Natural killer cell (primary cell): ENCODE data around the gene ZNF280D. TPM values are rescaled to one million over a fixed set of nuclear protein-coding genes. Genes with fewer than 3 reads are reported as not detected.
A peak's percentile ranks its signal among the peaks of the same experiment; 100 is the strongest.

ENCODE experiments used
- ATAC-seq, 3 donors: fragments of 150-1000 bp in 2 of 3; fragments of 200-7000 bp in 1 of 3; cut with Tn5 transposase; 1 replicate in 1 of 3; 2 replicates in 2 of 3; pipeline ENCODE4 v1.10.0; 2021; ENCODE audit warnings: mild to moderate bottlenecking in 2 of 3, moderate library complexity in 2 of 3
- DNase-seq, 2 donors: peaks; one replicate each; pipeline versions ENCODE4 v3.0.0 to v3.0.0-alpha.2; 2013 to 2021; ENCODE audit warnings: mixed read lengths in 1 of 2
- H3K27ac ChIP-seq: one replicate; pipeline ENCODE4 v1.5.1; 2013; ENCODE audit warnings: mild to moderate bottlenecking, low read length
- H3K27me3 ChIP-seq: one replicate; pipeline ENCODE4 v1.6.1; 2013; ENCODE audit warnings: low read length; ENCODE audit not compliant: control insufficient read depth, insufficient read depth
- H3K36me3 ChIP-seq: one replicate; pipeline ENCODE4 v1.6.1; 2013; ENCODE audit warnings: low read length; ENCODE audit not compliant: control insufficient read depth, insufficient read depth
- H3K4me1 ChIP-seq: one replicate; pipeline ENCODE4 v1.6.1; 2013; ENCODE audit warnings: low read length; ENCODE audit not compliant: control insufficient read depth, insufficient read depth
- H3K4me3 ChIP-seq: one replicate; pipeline ENCODE4 v1.5.1; 2013; ENCODE audit warnings: low read length
- H3K9me3 ChIP-seq: one replicate; pipeline ENCODE4 v1.6.1; 2013; ENCODE audit warnings: low read length; ENCODE audit not compliant: control insufficient read depth, insufficient read depth
- H3K27ac Mint-ChIP-seq, 2 donors: one replicate each; pipeline ENCODE4 v1.8.0; 2022; ENCODE audit warnings: mild to moderate bottlenecking in 2 of 2, mixed read lengths in 2 of 2, moderate library complexity in 1 of 2
- H3K27me3 Mint-ChIP-seq, 2 donors: one replicate each; pipeline ENCODE4 v1.8.0; 2022; ENCODE audit warnings: low read depth in 2 of 2, mixed read lengths in 2 of 2
- H3K36me3 Mint-ChIP-seq: one replicate; pipeline ENCODE4 v1.8.0; 2022; ENCODE audit warnings: mixed read lengths
- H3K4me1 Mint-ChIP-seq, 2 donors: one replicate each; pipeline ENCODE4 v1.8.0; 2022; ENCODE audit warnings: mixed read lengths in 2 of 2
- H3K4me3 Mint-ChIP-seq: one replicate; pipeline ENCODE4 v1.8.0; 2022; ENCODE audit warnings: mild to moderate bottlenecking, moderate library complexity, mixed read lengths
- H3K9me3 Mint-ChIP-seq, 2 donors: one replicate each; pipeline ENCODE4 v1.8.0; 2022; ENCODE audit warnings: mixed read lengths in 2 of 2
- WGBS: methylation state at CpG from one replicate; pipeline ENCODE4 v1.1.7; 2013; ENCODE audit warnings: missing lambda C conversion rate; ENCODE audit not compliant: insufficient coverage; 5-methylcytosine and 5-hydroxymethylcytosine counted together
- intact Hi-C: fragments of 100-400 bp; cut with micrococcal nuclease; formaldehyde crosslinking; loops from one replicate; pipeline ENCODE4 v1.14.2; 2022
- total RNA-seq, 4 donors: library from RNA; stranded (reverse); fragments of 120-200 nt in 1 of 4; gene quantifications; one replicate each; pipeline versions ENCODE4 v1.2.3 to v1.2.4, GENCODE V29; 2013 to 2022
- TF ChIP-seq, protein P1 (sequence below): fragments of 200-600 bp; IDR thresholded peaks from one replicate; pipeline ENCODE4 v1.8.0; 2022; ENCODE audit warnings: antibody characterized with exemption

ZNF280D gene
- total RNA-seq, 3 donors from 2014 or later (not counting 1 experiment from before 2014, with no cell fraction given): 35.6 to 39.6 (median 35.9) TPM

DNA sequence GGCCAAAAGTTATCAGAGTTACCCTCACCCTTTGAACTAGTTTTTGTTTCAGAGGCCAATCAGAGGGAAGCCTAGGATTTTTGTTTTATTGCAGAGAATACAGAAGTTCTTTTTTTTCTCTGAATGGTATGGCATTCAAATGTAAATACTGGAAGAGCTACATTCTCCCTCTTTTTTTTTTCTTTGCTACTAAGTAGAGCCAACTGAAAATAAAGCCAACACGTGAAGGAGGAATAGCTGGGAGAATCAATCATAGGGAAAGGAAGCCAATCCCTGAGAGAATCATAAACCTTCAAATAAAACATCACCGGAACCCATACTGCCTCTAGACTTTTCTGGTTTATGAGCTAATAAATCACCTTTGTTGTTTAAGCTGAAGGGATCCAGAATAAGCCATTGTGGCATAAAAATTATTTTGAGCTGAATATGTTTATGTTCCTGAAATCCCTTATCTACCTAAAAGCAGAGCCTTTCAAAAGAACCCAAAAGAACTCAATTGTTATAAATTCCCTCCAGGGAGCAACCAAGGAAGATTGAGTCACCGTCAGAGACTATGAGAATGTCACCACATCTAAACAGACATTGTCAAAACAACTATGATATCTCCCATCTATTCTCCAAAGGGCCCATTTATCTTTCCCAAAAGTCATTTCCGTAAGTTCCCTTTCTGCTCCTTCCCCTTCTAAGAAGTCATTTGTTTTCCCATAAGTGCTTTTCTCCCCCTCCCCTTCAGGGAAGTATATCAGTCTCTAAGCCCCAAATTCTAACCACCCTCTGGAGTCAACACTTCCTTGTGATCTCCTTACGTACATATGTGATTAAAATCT, 3.8 kb upstream of the ZNF280D start:
- ATAC-seq (no peak), DNase-seq (no peak)
- no peaks in the 10 kb centered on the region for H3K36me3 ChIP-seq
- Mint-ChIP-seq H3K9me3 (no peaks in the 10 kb centered on the region), H3K27ac (no peak overlapping the region), H3K4me1 (peaks cover 9 to 10% of the 10 kb centered on the region in 2 donors), H3K36me3 (no peaks in the 10 kb centered on the region), H3K4me3 (no peak overlapping the region), H3K27me3 (peaks cover 0 to under 1% of the 10 kb centered on the region in 2 donors)
- H3K9me3 ChIP-seq: no peaks in the 10 kb centered on the region
- intact Hi-C loops: no loop called here
- 89% methylated on average over 3 of the region's 5 CpGs for WGBS
- TF ChIP-seq, protein P1, sequence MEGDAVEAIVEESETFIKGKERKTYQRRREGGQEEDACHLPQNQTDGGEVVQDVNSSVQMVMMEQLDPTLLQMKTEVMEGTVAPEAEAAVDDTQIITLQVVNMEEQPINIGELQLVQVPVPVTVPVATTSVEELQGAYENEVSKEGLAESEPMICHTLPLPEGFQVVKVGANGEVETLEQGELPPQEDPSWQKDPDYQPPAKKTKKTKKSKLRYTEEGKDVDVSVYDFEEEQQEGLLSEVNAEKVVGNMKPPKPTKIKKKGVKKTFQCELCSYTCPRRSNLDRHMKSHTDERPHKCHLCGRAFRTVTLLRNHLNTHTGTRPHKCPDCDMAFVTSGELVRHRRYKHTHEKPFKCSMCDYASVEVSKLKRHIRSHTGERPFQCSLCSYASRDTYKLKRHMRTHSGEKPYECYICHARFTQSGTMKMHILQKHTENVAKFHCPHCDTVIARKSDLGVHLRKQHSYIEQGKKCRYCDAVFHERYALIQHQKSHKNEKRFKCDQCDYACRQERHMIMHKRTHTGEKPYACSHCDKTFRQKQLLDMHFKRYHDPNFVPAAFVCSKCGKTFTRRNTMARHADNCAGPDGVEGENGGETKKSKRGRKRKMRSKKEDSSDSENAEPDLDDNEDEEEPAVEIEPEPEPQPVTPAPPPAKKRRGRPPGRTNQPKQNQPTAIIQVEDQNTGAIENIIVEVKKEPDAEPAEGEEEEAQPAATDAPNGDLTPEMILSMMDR: no peak
- H3K4me1 ChIP-seq: peaks cover 12% of the 10 kb centered on the region
- H3K27me3 ChIP-seq: no peaks in the 10 kb centered on the region
- no peak overlapping the region for H3K4me3 ChIP-seq
- H3K27ac ChIP-seq: no peak overlapping the region

DNA sequence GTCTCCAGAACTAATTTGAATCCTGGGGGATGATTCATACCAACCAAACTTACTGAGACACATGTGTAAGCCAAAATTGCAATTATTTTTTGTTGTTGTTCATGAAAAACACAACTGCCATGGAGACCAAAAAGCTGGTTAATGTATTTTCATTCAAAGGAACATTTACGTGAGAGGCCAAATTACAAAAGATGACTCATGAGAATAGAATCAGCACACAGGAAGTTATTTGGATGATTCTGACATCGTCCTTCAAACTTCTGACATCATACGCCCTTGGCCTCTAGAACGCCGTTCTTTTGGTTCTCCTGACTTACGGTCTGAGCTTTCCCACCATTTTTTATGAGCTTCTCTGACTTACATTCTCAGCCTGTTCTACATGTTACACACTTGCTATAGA, 3.0 kb upstream of the ZNF280D start:
- intact Hi-C loops: no loop called here
- TF ChIP-seq, protein P1: no peak
- WGBS: 94% methylated on average over 6 of the region's 6 CpGs
- H3K4me3 ChIP-seq: no peak overlapping the region
- Mint-ChIP-seq H3K36me3 (no peaks in the 10 kb centered on the region), H3K27ac (no peak overlapping the region), H3K27me3 (no peaks in the 10 kb centered on the region), H3K4me3 (no peak overlapping the region), H3K9me3 (no peaks in the 10 kb centered on the region), H3K4me1 (peaks cover 15 to 16% of the 10 kb centered on the region in 2 donors)
- H3K4me1 ChIP-seq: peaks cover 17% of the 10 kb centered on the region
- H3K9me3 ChIP-seq: no peaks in the 10 kb centered on the region
- no peak overlapping the region for H3K27ac ChIP-seq
- no peaks in the 10 kb centered on the region for H3K27me3 ChIP-seq
- DNase-seq (no peak), ATAC-seq (no peak)
- no peaks in the 10 kb centered on the region for H3K36me3 ChIP-seq

DNA sequence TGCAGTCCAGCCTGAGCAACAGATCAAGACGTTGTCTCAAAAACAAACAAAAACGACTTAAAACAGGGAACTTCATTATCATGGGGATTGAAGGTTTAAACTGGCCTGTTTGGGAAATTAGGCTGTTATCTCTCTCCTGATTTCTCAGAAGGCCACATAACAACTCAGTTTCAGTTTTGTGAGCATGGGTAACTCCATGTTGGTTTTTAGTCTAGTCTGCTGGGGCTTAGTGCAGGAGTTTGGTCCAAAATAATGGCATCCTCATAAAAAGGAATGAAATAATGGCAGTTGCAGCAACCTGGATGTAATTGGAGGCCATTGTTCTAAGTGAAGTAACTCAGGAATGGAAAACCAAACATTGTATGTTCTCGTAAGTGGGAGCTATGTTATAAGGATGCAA, 2.3 kb upstream of the ZNF280D start:
- TF ChIP-seq, protein P1: no peak
- ATAC-seq (no peak), DNase-seq (no peak)
- peaks cover 22% of the 10 kb centered on the region in 2 donors for H3K4me1 Mint-ChIP-seq
- intact Hi-C loops: no loop called here
- no peaks in the 10 kb centered on the region for H3K36me3 Mint-ChIP-seq
- H3K4me3 Mint-ChIP-seq: no peak overlapping the region
- H3K9me3 Mint-ChIP-seq: no peaks in the 10 kb centered on the region
- WGBS: 63% methylated on average over 3 of the region's 3 CpGs
- peak overlapping the region in 1 of 2 donors; percentile 33 for H3K27ac Mint-ChIP-seq
- H3K9me3 ChIP-seq: no peaks in the 10 kb centered on the region
- H3K4me3 ChIP-seq: no peak overlapping the region
- no peaks in the 10 kb centered on the region for H3K27me3 ChIP-seq
- H3K27ac ChIP-seq: no peak overlapping the region
- no peaks in the 10 kb centered on the region for H3K27me3 Mint-ChIP-seq
- no peaks in the 10 kb centered on the region for H3K36me3 ChIP-seq
- peaks cover 21% of the 10 kb centered on the region for H3K4me1 ChIP-seq
